Measurements from ENCODE around the gene LSAMP. TPM values are rescaled to one million over a fixed set of nuclear protein-coding genes. Genes with fewer than 3 reads are reported as not detected.

The LSAMP gene
- total RNA-seq, 1 donor: 1.3 TPM

- no peak for DNase-seq (ENCODE audit: low read depth)
- TF ChIP-seq, protein P1, sequence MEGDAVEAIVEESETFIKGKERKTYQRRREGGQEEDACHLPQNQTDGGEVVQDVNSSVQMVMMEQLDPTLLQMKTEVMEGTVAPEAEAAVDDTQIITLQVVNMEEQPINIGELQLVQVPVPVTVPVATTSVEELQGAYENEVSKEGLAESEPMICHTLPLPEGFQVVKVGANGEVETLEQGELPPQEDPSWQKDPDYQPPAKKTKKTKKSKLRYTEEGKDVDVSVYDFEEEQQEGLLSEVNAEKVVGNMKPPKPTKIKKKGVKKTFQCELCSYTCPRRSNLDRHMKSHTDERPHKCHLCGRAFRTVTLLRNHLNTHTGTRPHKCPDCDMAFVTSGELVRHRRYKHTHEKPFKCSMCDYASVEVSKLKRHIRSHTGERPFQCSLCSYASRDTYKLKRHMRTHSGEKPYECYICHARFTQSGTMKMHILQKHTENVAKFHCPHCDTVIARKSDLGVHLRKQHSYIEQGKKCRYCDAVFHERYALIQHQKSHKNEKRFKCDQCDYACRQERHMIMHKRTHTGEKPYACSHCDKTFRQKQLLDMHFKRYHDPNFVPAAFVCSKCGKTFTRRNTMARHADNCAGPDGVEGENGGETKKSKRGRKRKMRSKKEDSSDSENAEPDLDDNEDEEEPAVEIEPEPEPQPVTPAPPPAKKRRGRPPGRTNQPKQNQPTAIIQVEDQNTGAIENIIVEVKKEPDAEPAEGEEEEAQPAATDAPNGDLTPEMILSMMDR (IDR thresholded peaks at IDR 0.05; ENCODE audit: insufficient read depth, low read depth, low read length): no peak
- no peak overlapping the region for H3K4me3 ChIP-seq (ENCODE audit: low read depth, low read length)
These were observed 541.4 kb downstream of the LSAMP start for GRCh38 chr3:115903843-115904242.

DNA sequence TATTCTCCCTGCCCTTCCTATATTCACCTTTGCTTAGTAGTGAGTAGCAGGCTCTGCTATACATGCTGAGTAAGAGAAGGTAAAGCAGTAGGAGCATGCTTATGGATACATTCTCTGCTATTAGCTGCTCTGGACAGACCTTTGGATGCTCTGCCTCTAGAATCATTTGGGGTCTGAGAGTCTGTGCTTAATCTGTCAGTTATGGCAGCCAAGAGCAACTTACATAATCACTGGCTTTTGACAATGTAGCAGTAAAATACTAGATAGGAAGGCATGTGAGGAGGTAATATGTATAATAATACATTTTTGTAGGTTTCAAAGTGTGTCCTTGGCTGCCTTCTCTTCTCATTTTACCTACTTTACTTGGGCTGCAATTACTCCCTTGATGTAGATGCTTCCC lies 544.3 kb downstream of the LSAMP start:
- no peak for DNase-seq (ENCODE audit: low read depth)
- no peak overlapping the region for H3K4me3 ChIP-seq (ENCODE audit: low read depth, low read length)
- TF ChIP-seq, protein P1 (IDR thresholded peaks at IDR 0.05; ENCODE audit: insufficient read depth, low read depth, low read length): no peak

DNA sequence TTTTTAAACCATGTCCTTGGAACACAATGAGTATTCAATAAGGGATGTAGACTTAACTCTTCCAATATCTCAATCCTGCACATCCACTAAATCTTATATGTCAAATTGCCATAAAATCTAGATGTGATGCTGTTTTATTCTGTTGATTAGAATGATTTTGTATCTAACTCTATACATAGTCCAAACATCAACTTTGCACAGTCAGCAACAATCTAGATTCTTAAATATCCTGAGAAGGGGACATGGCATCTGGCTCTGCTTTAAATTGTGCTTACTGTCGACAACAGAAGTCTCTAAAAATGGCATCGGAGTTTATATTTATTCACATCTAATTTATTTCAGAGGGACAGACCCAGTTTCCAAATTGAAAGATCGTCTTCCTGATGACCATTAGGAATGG lies 545.8 kb downstream of the LSAMP start:
- no peak for DNase-seq (ENCODE audit: low read depth)
- H3K4me3 ChIP-seq (ENCODE audit: low read depth, low read length): no peak overlapping the region
- TF ChIP-seq, protein P1 (IDR thresholded peaks at IDR 0.05; ENCODE audit: insufficient read depth, low read depth, low read length): no peak

DNA sequence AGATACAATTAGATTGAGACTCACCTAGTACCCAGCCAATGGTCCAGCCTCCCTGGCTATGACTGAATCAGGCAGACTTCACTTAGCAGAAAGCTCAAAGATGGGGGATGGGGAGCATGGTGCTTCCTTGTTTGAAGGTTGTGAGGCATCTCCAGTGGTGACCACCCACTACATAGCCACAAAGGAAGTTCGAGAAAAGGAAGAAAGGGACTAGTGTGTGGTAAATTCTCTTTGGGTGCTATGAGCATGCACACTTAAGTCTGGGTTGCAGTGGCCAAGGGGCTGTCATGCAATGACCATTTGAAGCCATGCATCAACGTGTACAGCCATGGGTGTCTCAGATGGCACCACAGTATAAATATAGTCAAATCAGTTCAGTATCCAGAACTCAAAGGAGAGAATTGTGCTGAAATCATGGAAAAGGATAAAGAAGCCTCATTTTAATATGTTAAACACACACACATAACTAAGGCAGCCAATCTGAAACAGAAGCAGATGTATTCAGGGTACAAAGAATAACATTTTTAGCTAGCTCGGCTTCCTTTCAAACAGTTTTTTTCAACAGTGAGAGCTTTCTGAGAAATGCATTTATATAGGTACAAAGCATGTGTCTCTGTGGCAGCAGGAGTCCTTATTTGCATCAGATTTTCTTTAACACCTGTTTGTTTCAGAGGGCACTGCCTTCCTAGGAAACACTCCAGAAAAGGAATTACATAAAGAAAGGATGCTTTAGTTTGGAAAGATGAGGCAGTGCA lies 546.5 kb downstream of the LSAMP start:
- DNase-seq (ENCODE audit: low read depth): no peak
- TF ChIP-seq, protein P1 (IDR thresholded peaks at IDR 0.05; ENCODE audit: insufficient read depth, low read depth, low read length): no peak
- H3K4me3 ChIP-seq (ENCODE audit: low read depth, low read length): no peak overlapping the region

GRCh38 chr3:115891006-115891636 lies 554.2 kb downstream of the LSAMP start:
- TF ChIP-seq, protein P1 (IDR thresholded peaks at IDR 0.05; ENCODE audit: insufficient read depth, low read depth, low read length): no peak
- DNase-seq (ENCODE audit: low read depth): no peak
- H3K4me3 ChIP-seq (ENCODE audit: low read depth, low read length): no peak overlapping the region

DNA sequence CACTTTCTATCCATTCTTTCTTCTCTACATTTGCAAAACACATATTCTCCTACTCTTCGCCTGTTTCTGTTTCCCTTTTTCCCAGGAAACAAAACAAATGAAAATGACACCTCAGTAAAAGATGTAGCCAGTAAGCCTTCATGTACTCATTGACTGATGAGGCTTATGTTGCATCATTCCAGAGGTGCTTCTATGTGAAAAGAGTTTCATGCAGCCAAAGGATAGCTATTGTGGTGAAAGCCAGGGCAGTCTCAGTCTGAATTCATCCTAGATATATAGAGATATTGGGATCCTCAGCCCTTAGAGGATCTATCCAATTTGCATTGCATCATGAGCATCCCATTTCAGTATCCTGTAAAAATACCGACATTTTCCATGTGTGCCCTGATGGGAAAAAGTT lies 554.7 kb downstream of the LSAMP start:
- no peak for DNase-seq (ENCODE audit: low read depth)
- TF ChIP-seq, protein P1 (IDR thresholded peaks at IDR 0.05; ENCODE audit: insufficient read depth, low read depth, low read length): no peak
- H3K4me3 ChIP-seq (ENCODE audit: low read depth, low read length): no peak overlapping the region

All from fibroblast of villous mesenchyme (primary cell).